Measurements from ENCODE around the gene PRR16.
"Not testable (repeated sequence)": the region's sequence is repeated elsewhere in the genome, so short reads cannot be mapped to it uniquely, and the experiment has no call there.

PRR16 gene

DNA sequence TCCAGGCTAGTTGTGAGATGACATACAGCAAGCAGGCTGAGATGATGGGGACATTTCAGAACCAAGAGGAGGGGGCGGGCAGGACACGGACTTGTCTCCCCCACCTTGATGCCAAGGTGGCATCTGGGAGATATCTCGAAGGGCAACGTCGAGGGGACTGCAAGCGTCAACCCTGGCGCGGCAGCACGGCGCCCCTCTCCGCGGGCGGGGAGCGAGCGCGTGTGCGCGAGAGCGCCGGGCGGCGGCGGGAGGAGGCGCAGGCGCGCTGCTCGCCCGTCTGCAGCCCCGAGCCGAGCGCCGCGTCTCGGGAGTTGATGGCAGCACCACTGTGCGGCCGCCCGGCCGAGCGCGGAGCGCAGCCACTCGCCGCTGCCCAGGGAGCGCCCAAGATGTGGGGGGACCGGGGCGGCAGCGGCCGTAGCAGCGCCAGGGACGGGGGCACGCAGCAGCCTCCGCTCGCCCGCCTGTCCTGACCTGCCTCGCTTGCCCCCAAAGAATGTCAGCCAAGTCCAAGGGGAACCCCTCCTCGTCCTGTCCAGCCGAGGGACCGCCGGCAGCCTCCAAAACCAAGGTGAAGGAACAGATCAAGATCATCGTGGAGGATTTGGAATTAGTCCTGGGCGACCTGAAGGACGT, at the start of gene PRR16:
Gene PRR16 (plus strand): TSS at position 310 of the 636 bp plus-strand sequence.
- TF ChIP-seq, protein P1, sequence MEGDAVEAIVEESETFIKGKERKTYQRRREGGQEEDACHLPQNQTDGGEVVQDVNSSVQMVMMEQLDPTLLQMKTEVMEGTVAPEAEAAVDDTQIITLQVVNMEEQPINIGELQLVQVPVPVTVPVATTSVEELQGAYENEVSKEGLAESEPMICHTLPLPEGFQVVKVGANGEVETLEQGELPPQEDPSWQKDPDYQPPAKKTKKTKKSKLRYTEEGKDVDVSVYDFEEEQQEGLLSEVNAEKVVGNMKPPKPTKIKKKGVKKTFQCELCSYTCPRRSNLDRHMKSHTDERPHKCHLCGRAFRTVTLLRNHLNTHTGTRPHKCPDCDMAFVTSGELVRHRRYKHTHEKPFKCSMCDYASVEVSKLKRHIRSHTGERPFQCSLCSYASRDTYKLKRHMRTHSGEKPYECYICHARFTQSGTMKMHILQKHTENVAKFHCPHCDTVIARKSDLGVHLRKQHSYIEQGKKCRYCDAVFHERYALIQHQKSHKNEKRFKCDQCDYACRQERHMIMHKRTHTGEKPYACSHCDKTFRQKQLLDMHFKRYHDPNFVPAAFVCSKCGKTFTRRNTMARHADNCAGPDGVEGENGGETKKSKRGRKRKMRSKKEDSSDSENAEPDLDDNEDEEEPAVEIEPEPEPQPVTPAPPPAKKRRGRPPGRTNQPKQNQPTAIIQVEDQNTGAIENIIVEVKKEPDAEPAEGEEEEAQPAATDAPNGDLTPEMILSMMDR (conservative IDR thresholded peaks at IDR 0.05; ENCODE audit: low read length): no peak
- DNase-seq (ENCODE audit: low read depth): peak; percentile 71
- peak within 1 kb of the TSS; percentile 90 for H3K4me3 ChIP-seq (ENCODE audit: low read length)

DNA sequence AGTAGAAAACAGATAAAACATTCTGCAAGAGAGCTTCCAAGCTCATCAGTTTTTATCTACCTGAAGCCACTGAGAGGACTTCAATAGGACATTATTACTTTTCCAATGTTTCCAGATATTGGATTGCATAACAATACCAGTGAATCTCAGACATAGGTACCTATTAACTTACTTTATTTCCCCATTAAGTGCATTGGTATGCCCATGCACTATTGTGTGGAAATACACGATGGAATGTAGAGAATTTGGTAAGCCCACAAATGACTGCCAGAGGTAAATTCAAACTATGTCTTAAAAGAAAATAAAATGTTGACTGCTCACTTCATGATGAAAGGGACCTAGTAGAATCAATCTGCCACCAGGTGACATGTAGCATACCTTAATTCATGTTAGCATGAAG, 48.1 kb upstream of the PRR16 start:
- TF ChIP-seq, protein P1 (conservative IDR thresholded peaks at IDR 0.05; ENCODE audit: low read length): no peak
- no peak overlapping the region for H3K4me3 ChIP-seq (ENCODE audit: low read length)
- peak; percentile 18 for DNase-seq (ENCODE audit: low read depth)

DNA sequence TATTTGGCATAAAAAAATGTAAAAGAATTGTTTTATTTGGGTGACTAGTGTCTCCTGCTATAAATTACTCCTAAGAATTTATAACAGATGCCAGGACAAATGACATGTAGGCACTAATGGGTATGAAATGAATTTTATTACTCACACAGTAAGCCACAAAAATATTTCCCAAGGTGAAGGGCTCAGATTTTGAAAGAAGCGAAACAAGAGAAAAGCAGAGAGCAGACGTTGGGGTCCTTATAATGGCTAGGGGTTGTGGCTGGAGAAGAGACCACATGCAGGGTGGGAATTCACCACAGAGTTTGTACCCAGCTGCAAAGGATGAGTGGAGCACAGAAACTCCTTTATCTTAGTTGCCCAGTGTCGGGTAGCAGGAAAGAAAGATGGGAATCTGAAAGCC, 45.0 kb upstream of the PRR16 start:
- TF ChIP-seq, protein P1 (conservative IDR thresholded peaks at IDR 0.05; ENCODE audit: low read length): no peak
- peak; percentile 29 for DNase-seq (ENCODE audit: low read depth)
- no peak overlapping the region for H3K4me3 ChIP-seq (ENCODE audit: low read length)

DNA sequence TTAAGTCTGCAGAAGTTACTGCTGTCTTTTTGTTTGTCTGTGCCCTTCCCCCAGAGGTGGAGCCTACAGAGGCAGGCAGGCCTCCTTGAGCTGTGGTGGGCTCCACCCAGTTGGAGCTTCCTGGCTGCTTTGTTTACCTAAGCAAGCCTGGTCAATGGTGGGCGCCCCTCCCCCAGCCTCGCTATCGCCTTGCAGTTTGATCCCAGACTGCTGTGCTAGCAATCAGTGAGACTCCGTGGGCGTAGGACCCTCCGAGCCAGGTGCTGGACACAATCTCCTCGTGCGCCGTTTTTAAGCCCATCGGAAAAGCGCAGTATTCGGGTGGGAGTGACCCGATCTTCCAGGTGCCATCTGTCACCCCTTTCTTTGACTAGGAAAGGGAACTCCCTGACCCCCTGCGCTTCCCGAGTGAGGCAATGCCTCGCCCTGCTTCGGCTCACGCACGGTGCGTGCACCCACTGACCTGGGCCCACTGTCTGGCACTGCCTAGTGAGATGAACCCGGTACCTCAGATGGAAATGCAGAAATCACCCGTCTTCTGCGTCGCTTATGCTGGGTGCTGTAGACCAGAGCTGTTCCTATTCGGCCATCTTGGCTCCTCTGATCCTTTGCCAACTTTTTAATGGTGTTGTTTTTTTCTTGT, 37.3 kb upstream of the PRR16 start:
- H3K4me3 ChIP-seq (ENCODE audit: low read length); DNase-seq (ENCODE audit: low read depth): not testable (repeated sequence)

DNA sequence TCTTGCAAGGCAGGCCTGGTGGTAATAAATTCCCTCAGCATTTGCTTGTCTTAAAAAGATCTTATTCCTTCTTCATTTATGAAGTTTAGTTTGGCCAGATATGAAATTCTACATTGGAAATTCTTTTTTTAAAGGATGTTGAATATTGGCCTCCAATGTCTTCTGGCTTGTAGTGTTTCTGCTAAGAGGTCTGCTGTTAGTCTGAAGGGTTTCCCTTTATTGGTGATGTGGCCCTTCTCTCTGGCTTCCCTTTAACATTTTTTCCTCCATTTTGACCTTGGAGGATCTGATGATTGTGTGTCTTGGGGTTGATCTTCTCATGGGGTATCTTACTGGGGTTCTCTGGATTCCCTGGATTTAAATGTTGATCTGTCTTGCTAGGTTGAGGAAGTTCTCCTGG, 33.5 kb upstream of the PRR16 start:
- no peak for DNase-seq (ENCODE audit: low read depth)
- H3K4me3 ChIP-seq (ENCODE audit: low read length): no peak overlapping the region
- TF ChIP-seq, protein P1 (conservative IDR thresholded peaks at IDR 0.05; ENCODE audit: low read length): no peak

DNA sequence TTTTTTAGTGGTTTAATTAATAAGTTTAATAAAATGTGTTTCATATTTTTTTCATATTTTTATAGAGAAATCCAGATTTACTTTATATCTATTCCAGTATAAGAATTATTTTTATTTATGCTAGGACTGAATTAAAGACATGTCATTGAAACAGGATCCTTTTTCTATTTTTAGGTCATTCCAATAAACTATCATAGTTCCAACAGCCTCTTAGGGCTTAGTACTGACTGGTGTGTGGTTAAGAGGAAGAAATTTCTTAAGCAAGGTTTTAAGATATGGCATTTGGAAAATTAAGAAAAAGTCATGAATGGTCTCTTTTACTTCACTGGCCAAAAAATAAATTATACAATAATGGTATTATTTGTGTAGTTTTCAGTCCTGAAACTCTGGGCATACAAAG, 31.2 kb upstream of the PRR16 start:
- H3K4me3 ChIP-seq (ENCODE audit: low read length): no peak overlapping the region
- TF ChIP-seq, protein P1 (conservative IDR thresholded peaks at IDR 0.05; ENCODE audit: low read length): no peak

DNA sequence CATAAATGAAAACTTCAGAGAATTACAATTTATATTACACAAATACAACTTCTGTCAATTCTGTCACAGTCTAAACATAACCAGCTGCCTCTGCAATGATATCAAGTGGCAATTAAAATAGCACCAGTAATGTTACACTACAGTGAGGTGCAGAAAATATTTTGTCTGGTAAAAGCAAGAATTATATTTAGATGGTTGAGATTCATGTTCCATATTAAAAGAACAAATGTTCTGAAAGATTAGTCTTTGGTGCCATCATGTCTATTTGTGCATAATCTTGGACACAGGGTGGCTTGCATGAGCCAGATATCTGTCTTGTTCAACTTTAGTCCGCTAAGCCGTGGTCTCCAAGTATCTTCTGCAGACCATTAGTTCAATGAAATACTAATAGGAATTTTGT, 29.0 kb upstream of the PRR16 start:
- no peak overlapping the region for H3K4me3 ChIP-seq (ENCODE audit: low read length)
- TF ChIP-seq, protein P1 (conservative IDR thresholded peaks at IDR 0.05; ENCODE audit: low read length): no peak
- no peak for DNase-seq (ENCODE audit: low read depth)

More for the DNA sequence above, 31.2 kb upstream of the PRR16 start:
- DNase-seq (ENCODE audit: low read depth): no peak
